NCI-H2196 (cell line): Measurements from ENCODE around the gene SLC13A5.
"Not testable (repeated sequence)": the region's sequence is repeated elsewhere in the genome, so short reads cannot be mapped to it uniquely, and the experiment has no call there.

Source experiments
- DNase-seq: peaks from one replicate; lab custom pipeline; 2025; ENCODE audit not compliant: unreplicated experiment; lab: John Stamatoyannopoulos, UW

SLC13A5 gene

DNA sequence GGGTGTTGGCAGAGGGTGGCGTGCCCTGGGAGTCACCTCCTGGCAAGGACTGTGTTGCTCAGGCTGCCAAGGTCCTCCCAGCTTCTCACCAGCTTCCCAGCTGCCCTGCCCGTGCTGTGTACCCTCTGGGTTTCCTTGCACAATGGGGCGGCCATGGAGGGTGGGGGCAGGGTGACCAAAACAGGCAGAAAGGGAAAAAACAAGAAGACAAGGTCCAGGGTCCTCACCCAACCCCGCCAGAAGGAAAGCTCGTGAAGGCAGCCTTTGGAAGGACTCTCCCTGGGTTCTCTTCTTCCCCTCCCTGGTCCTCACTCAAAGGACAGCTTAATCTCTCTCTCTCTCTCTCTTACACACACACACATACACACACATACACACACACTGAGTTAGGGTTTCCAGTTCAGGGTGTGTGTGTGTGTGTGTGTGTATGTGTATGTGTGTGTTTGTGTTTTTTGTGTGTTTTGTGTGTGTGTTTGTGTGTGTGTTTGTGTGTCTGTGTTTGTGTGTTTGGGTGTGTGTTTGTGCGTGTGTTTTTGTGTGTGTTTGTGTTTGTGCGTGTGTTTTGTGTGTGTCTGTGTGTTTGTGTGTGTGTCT is 2.0 kb downstream of the SLC13A5 start:
- no peak for DNase-seq

DNA sequence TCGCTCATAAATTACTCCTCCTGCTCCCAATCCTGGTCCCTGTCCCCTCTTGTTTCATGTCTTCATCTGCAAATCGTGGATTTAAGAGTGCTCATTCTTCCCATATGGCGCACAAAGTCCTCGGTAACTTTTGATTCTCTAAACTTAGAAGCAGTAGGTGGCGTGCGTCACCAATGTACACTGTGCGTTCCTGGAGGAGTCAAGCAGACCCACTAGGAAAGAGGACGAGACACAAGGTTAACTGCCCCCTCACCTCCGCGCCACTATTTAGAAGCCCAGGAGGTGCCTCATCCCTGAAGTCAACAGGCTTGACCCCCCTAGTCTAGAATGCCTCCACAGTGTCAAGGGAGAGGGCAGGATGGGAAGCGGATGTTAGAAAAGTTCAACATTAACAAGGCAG is 2.9 kb downstream of the SLC13A5 start:
- no peak for DNase-seq

DNA sequence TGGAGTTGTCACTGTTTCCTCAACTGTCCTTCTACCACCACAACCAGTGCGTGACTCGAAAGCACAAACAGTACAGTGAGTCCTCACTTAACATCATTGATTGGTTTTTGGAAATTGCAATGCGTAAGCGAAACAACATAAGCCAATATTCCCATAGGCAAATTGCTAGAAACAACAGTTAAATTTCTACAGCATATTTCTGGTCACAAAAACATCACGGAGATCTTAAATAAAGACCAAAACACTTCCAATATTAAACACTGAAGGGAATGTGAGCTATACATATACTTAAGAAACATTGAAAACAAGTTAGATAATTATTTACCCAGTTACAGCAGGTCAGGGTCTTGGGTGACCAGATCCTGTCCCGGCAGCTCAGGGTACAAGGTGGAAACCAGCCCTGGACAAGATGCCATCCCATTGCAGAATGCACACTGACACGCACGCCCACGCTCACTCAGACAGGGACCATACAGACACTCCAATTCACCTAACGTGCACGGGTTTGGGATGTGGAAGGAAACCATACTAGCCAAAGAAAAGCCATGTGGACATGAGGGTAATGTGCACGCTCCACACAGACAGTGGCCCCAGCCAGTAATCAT is 4.7 kb downstream of the SLC13A5 start:
- DNase-seq = no peak

DNA sequence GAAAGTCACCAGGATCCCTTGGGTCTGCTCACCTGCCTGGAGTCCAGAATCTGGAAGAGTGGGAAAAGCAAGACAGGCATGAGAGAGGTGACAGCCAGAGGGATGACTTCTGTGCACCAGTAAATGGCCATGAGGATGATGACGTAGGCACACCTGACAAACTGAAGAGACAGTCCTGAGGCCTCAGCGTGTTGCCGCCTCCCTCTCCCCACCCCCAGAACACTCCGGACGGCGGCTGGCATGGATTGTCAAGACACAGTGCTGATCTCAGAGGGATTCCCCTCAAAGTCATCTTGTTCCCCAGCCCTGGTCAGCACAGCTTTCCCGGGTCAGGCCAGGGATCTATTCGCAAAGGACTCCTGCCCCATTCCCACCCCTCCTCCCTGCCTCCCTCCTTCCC is 6.2 kb downstream of the SLC13A5 start:
- no peak for DNase-seq

- no peak for DNase-seq
Measured at GRCh38 chr17:6706499-6706898, 6.7 kb downstream of the SLC13A5 start.

GRCh38 chr17:6704470-6705052 is 8.6 kb downstream of the SLC13A5 start:
- no peak for DNase-seq

DNA sequence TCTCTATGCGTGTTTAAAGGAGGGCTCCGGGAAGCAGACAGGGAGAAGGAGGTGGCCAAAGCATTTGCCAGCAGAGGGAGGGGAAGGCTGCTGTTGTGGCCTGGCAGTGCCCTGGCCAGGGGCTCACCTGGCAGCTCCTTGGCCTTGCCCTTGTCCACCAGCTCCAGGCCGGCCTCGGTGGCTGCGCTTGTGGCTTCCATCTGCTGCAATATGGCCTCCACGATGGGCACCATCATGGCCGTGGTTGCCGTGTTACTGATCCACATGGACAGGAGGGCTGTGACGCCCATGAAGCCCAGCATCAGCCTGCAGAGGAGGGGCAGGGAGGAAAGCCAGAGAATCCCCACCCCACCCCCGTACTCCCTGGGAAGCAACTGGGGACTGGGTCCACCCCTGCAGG is 9.4 kb downstream of the SLC13A5 start:
- DNase-seq = no peak

GRCh38 chr17:6702567-6703215 is 10.5 kb downstream of the SLC13A5 start:
- DNase-seq = no peak

GRCh38 chr17:6701719-6702118 is 11.4 kb downstream of the SLC13A5 start:
- DNase-seq = no peak

DNA sequence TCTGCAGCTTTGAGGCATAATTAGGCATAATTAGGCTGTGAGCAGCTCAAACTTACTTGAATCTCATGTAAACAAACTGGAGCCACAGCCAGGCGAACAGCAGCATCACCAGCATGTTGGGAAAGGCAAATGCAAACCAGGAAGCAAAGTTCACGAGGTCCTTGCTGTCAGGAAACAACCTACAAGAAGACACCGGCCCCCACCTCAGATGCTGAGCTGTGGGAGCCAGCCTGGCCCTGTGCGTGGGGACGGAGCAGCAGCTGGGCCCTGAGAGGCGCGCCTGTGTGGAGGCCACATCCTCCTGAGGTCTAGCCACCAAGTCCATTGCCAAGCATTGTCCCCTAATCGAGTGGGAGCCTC is 12.2 kb downstream of the SLC13A5 start:
- DNase-seq = no peak

- no peak for DNase-seq
Measured at GRCh38 chr17:6699997-6700947, 12.9 kb downstream of the SLC13A5 start.

DNA sequence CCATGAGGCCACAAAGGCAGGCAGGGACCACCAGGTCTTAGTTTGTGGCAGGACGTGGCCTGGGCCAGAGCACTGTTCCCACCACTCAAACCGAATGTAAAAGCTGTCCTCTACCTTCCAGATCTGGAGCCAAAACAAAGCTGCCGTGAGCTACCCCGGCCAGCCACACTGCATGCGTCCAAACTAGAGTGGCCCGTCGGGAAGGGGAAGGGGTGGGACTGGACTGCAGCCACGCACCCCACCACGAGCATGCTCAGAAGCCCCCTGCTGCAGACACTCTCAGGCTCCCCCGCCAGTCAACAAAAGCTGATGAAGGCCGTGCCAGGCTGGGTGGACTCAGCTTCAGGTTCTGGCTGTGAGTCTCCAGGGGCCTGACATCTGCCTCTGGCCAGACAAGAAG is 15.2 kb downstream of the SLC13A5 start:
- DNase-seq = no peak

GRCh38 chr17:6696906-6697305 is 16.3 kb downstream of the SLC13A5 start:
- no peak for DNase-seq

- DNase-seq = no peak
Measured at GRCh38 chr17:6695565-6695964, 17.6 kb downstream of the SLC13A5 start.

DNA sequence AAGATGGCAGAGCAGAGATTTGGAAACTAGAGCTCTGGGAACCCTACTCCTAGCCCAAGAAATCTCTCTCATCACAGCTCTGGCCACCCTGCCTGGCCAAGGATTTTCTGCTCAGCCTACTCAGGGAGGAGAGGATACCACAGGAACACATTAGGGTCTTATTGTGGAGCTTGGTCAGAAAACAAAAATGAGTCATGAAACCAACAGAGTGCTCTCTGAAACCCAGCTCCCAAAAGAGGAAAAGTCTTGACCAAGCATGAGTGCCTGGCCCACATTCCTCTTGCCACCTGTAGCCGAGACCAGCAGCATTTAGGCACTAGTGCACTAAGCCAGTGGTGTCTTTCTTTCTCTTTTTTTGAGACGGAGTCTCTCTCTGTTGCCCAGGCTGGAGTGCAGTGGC is 18.1 kb downstream of the SLC13A5 start:
- no peak for DNase-seq

DNA sequence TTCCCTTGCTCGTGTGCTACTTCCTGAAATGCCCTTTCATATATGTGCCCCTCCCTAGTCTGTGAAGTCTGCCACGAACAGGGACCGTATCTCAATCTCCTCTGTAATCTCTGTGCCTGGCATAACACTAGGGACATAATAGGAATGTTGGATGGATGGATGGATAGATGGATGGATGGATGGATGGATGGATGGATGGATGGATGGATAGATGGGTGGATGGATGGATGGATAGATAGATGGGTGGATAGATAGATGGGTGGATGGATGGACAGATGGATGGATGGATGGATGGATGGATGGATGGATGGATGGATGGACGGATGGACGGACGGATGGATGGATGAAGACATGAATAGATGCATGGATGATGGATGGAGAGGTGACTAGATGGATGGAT is 21.2 kb downstream of the SLC13A5 start:
- not testable (repeated sequence) for DNase-seq

- no peak for DNase-seq
Measured at GRCh38 chr17:6691546-6691945, 21.6 kb downstream of the SLC13A5 start.

- no peak for DNase-seq
Measured at GRCh38 chr17:6690641-6691040, 22.5 kb downstream of the SLC13A5 start.

DNA sequence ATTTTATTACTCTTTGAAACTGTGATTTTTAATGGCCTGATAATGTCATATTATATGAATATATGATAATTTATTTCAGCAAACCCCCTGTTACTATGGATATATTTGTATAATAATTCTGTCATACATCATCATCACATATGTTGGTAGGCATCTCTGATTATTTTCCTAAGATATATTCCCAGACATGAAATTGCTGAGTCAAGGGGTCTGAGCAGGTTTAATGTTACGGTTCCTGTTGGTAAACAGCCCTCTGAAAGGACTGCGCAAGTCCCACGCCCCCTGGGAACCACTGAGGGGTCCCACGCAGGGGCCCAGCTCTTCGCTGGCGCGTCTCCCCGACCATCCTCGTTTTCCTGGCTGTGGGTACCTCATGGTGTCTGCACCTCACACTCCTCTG is 24.2 kb downstream of the SLC13A5 start:
- DNase-seq = no peak

GRCh38 chr17:6686026-6686425 is 27.1 kb downstream of the SLC13A5 start:
- DNase-seq = no peak
